Measurements from ENCODE around the gene C11orf52. TPM values are rescaled to one million over a fixed set of nuclear protein-coding genes. Genes with fewer than 3 reads are reported as not detected.

C11orf52 gene
- total and polyA plus RNA-seq, 4 donors: 4.2 to 10.9 (median 7.4) TPM

DNA sequence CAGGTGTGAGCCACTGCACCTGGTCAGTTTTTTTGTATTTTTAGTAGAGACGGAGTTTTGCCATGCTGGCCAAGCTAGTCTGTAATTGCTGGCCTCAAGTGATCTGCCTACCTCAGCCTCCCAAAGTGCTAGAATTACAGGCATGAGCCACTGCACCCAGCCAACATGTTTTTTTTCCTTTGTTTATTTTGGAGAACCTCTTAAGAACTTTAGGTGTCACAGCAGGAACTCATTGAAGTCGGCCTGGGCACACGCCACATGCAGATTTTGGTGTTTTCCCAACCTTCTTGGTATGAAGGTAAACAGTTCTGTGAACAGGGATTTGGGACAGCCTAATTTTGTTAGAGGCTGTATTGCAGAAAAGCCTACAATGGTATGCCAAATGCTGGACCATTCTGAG is 27.8 kb downstream of the C11orf52 start:
- DNase-seq (ENCODE audit: low spot score): no peak

GRCh38 chr11:111947143-111947542 is 28.4 kb downstream of the C11orf52 start:
- no peak for DNase-seq (ENCODE audit: low spot score)
- no peak overlapping the region for H3K9ac ChIP-seq (ENCODE audit: low read depth in 1 of 2, low read length in 2 of 2)
- TF ChIP-seq HNF4G (IDR thresholded peaks at IDR 0.05): no peak
- TF ChIP-seq TAF1 (conservative IDR thresholded peaks at IDR 0.05): no peak
- TF ChIP-seq ZBTB33 (IDR thresholded peaks at IDR 0.05): no peak
- TF ChIP-seq JUND (IDR thresholded peaks at IDR 0.05): no peak
- TF ChIP-seq RXRA (IDR thresholded peaks at IDR 0.05): no peak
- no peak for TF ChIP-seq FOXA1 (IDR thresholded peaks at IDR 0.05)
- TF ChIP-seq NR2F2 (IDR thresholded peaks at IDR 0.05): no peak
- TF ChIP-seq, protein P1, sequence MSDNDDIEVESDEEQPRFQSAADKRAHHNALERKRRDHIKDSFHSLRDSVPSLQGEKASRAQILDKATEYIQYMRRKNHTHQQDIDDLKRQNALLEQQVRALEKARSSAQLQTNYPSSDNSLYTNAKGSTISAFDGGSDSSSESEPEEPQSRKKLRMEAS (IDR thresholded peaks at IDR 0.05): no peak
- TF ChIP-seq, protein P2, sequence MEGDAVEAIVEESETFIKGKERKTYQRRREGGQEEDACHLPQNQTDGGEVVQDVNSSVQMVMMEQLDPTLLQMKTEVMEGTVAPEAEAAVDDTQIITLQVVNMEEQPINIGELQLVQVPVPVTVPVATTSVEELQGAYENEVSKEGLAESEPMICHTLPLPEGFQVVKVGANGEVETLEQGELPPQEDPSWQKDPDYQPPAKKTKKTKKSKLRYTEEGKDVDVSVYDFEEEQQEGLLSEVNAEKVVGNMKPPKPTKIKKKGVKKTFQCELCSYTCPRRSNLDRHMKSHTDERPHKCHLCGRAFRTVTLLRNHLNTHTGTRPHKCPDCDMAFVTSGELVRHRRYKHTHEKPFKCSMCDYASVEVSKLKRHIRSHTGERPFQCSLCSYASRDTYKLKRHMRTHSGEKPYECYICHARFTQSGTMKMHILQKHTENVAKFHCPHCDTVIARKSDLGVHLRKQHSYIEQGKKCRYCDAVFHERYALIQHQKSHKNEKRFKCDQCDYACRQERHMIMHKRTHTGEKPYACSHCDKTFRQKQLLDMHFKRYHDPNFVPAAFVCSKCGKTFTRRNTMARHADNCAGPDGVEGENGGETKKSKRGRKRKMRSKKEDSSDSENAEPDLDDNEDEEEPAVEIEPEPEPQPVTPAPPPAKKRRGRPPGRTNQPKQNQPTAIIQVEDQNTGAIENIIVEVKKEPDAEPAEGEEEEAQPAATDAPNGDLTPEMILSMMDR (IDR thresholded peaks at IDR 0.05; ENCODE audit: low read depth, low read length, missing input control): no peak
- TF ChIP-seq SP1 (IDR thresholded peaks at IDR 0.05): no peak
- TF ChIP-seq HNF4A (conservative IDR thresholded peaks at IDR 0.05): no peak
- TF ChIP-seq EGR1 (IDR thresholded peaks at IDR 0.05; ENCODE audit: low read depth in 2 of 2): no peak
- TF ChIP-seq RAD21 (IDR thresholded peaks at IDR 0.05): no peak
- TF ChIP-seq FOXA2 (IDR thresholded peaks at IDR 0.05): no peak
- TF ChIP-seq, protein P3, sequence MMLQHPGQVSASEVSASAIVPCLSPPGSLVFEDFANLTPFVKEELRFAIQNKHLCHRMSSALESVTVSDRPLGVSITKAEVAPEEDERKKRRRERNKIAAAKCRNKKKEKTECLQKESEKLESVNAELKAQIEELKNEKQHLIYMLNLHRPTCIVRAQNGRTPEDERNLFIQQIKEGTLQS (IDR thresholded peaks at IDR 0.05): no peak
- TF ChIP-seq REST (IDR thresholded peaks at IDR 0.05): no peak
- TF ChIP-seq YY1 (IDR thresholded peaks at IDR 0.05): no peak
- TF ChIP-seq GABPA (IDR thresholded peaks at IDR 0.05 in 1 of 2, conservative IDR thresholded peaks at IDR 0.05 in 1 of 2): no peak
- no peak overlapping the region for H3K4me3 ChIP-seq (ENCODE audit: low read depth in 1 of 3, low read length in 3 of 3)
- H3K9me3 ChIP-seq (ENCODE audit: control insufficient read depth in 4 of 4, low read length in 3 of 4): no peaks in the 10 kb centered on the region
- H3K27ac ChIP-seq (ENCODE audit: low read depth in 1 of 2, low read length in 2 of 2): no peak overlapping the region
- H3K4me1 ChIP-seq (ENCODE audit: control insufficient read depth in 4 of 4, insufficient read depth in 4 of 4, low read length in 3 of 4): peaks cover 0 to 5% (median 0%) of the 10 kb centered on the region in 4 donors
- H3K36me3 ChIP-seq (ENCODE audit: control insufficient read depth in 4 of 4, insufficient read depth in 3 of 4, low read depth in 1 of 4, low read length in 3 of 4): no peaks in the 10 kb centered on the region
- no peaks in the 10 kb centered on the region for H3K27me3 ChIP-seq (ENCODE audit: control insufficient read depth in 4 of 4, insufficient read depth in 4 of 4, low read length in 3 of 4)

More for the DNA sequence above, 27.8 kb downstream of the C11orf52 start:
- Histone ChIP-seq H3K27ac (ENCODE audit: low read depth in 1 of 2, low read length in 2 of 2) (no peak overlapping the region), H3K36me3 (ENCODE audit: control insufficient read depth in 4 of 4, insufficient read depth in 3 of 4, low read depth in 1 of 4, low read length in 3 of 4) (no peaks in the 10 kb centered on the region), H3K4me1 (ENCODE audit: control insufficient read depth in 4 of 4, insufficient read depth in 4 of 4, low read length in 3 of 4) (peaks cover 0 to 5% (median 0%) of the 10 kb centered on the region in 4 donors), H3K4me3 (ENCODE audit: low read depth in 1 of 3, low read length in 3 of 3) (no peak overlapping the region), H3K27me3 (ENCODE audit: control insufficient read depth in 4 of 4, insufficient read depth in 4 of 4, low read length in 3 of 4) (no peaks in the 10 kb centered on the region), H3K9ac (ENCODE audit: low read depth in 1 of 2, low read length in 2 of 2) (no peak overlapping the region), H3K9me3 (ENCODE audit: control insufficient read depth in 4 of 4, low read length in 3 of 4) (no peaks in the 10 kb centered on the region)
- TF ChIP-seq, protein P2 (IDR thresholded peaks at IDR 0.05; ENCODE audit: low read depth, low read length, missing input control): no peak
- no peak for TF ChIP-seq RAD21 (IDR thresholded peaks at IDR 0.05)
- TF ChIP-seq, protein P3 (IDR thresholded peaks at IDR 0.05): no peak
- no peak for TF ChIP-seq NR2F2 (IDR thresholded peaks at IDR 0.05)
- 72% methylated on average over 3 of the region's 3 CpGs for WGBS
